ENCODE data around the gene FOXD2. TPM values are rescaled to one million over a fixed set of nuclear protein-coding genes. Genes with fewer than 3 reads are reported as not detected.

Gene FOXD2
- polyA plus RNA-seq, 1 of the 3 experiments (the other 2 are of a cell fraction), result not detected

GRCh38 chr1:47465605-47466004 lies 27.8 kb downstream of the FOXD2 start:
- Histone ChIP-seq H3K4me3 (ENCODE audit: low read depth in 2 of 2, low read length in 1 of 2) (no peak overlapping the region), H4K20me1 (ENCODE audit: insufficient read depth) (no peaks in the 10 kb centered on the region), H3K36me3 (replicated peaks in 1 of 2; ENCODE audit: control insufficient read depth in 1 of 2, insufficient read depth in 2 of 2, low read length in 1 of 2) (no peaks in the 10 kb centered on the region), H3K4me2 (no peak overlapping the region), H3K4me1 (ENCODE audit: control insufficient read depth in 1 of 2, insufficient read depth in 2 of 2, low read depth in 1 of 2, low read length in 1 of 2) (no peaks in the 10 kb centered on the region), H3K9me2 (no peaks in the 10 kb centered on the region), H2AFZ (ENCODE audit: low read depth) (no peak overlapping the region), H3K9me3 (no peaks in the 10 kb centered on the region), H3K27ac (ENCODE audit: low read depth in 2 of 2, low read length in 1 of 2) (no peak overlapping the region), H3K79me2 (ENCODE audit: insufficient read depth) (no peaks in the 10 kb centered on the region), H3K27me3 (ENCODE audit: insufficient read depth) (peaks cover 3% of the 10 kb centered on the region), H3F3A (replicated peaks; ENCODE audit: insufficient read depth) (no peaks in the 10 kb centered on the region), H3K9ac (no peak overlapping the region)
- ChIA-PET POLR2A (no interaction called here), CTCF (interaction anchor here (0.9 to 2.9 kb wide), 6 partner anchors 12 to 245 kb away, joined by 3 to 11 read pairs (median 4); partner anchors contain the start of gene FOXD2)
- WGBS (ENCODE audit: low lambda C conversion rate), result 35% methylated on average over 3 of the region's 3 CpGs
- TF ChIP-seq SIN3A (IDR thresholded peaks at IDR 0.05; ENCODE audit: borderline replicate concordance, low read depth, low read length) (no peak), EZH2phosphoT487 (IDR thresholded peaks at IDR 0.05; ENCODE audit: borderline replicate concordance, low read depth) (no peak), CHD2 (IDR thresholded peaks at IDR 0.05; ENCODE audit: low read length, partially characterized antibody) (no peak), CTCF (IDR thresholded peaks at IDR 0.05) (no peak), TAF1 (IDR thresholded peaks at IDR 0.05; ENCODE audit: borderline replicate concordance, low read depth, low read length) (no peak), GABPA (IDR thresholded peaks at IDR 0.05; ENCODE audit: low read depth) (no peak)
- TF ChIP-seq, protein P1, sequence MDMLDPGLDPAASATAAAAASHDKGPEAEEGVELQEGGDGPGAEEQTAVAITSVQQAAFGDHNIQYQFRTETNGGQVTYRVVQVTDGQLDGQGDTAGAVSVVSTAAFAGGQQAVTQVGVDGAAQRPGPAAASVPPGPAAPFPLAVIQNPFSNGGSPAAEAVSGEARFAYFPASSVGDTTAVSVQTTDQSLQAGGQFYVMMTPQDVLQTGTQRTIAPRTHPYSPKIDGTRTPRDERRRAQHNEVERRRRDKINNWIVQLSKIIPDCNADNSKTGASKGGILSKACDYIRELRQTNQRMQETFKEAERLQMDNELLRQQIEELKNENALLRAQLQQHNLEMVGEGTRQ (IDR thresholded peaks at IDR 0.05; ENCODE audit: borderline replicate concordance, low read depth, low read length), result no peak
- TF ChIP-seq, protein P2, sequence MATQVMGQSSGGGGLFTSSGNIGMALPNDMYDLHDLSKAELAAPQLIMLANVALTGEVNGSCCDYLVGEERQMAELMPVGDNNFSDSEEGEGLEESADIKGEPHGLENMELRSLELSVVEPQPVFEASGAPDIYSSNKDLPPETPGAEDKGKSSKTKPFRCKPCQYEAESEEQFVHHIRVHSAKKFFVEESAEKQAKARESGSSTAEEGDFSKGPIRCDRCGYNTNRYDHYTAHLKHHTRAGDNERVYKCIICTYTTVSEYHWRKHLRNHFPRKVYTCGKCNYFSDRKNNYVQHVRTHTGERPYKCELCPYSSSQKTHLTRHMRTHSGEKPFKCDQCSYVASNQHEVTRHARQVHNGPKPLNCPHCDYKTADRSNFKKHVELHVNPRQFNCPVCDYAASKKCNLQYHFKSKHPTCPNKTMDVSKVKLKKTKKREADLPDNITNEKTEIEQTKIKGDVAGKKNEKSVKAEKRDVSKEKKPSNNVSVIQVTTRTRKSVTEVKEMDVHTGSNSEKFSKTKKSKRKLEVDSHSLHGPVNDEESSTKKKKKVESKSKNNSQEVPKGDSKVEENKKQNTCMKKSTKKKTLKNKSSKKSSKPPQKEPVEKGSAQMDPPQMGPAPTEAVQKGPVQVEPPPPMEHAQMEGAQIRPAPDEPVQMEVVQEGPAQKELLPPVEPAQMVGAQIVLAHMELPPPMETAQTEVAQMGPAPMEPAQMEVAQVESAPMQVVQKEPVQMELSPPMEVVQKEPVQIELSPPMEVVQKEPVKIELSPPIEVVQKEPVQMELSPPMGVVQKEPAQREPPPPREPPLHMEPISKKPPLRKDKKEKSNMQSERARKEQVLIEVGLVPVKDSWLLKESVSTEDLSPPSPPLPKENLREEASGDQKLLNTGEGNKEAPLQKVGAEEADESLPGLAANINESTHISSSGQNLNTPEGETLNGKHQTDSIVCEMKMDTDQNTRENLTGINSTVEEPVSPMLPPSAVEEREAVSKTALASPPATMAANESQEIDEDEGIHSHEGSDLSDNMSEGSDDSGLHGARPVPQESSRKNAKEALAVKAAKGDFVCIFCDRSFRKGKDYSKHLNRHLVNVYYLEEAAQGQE (IDR thresholded peaks at IDR 0.05; ENCODE audit: low read depth, low read length), result no peak
- DNase-seq, result no peak
